GM18505 (cell line): ENCODE results near the gene AUTS2.

ENCODE experiments used
- ATAC-seq: cut with Tn5 transposase; IDR thresholded peaks from one replicate; pipeline ENCODE4 v1.9.1; 2021; ENCODE audit not compliant: unreplicated experiment
- POLR2A ChIP-seq: IDR thresholded peaks from 4 replicates; pipeline ENCODE4 v1.6.1; 2011; ENCODE audit warnings: borderline replicate concordance; ENCODE audit not compliant: insufficient read depth, insufficient read length; ENCODE audit errors: extremely low read depth

AUTS2 gene

GRCh38 chr7:70608229-70608628, 1010.0 kb downstream of the AUTS2 start:
- no peak for TF ChIP-seq POLR2A
- no peak for ATAC-seq

DNA sequence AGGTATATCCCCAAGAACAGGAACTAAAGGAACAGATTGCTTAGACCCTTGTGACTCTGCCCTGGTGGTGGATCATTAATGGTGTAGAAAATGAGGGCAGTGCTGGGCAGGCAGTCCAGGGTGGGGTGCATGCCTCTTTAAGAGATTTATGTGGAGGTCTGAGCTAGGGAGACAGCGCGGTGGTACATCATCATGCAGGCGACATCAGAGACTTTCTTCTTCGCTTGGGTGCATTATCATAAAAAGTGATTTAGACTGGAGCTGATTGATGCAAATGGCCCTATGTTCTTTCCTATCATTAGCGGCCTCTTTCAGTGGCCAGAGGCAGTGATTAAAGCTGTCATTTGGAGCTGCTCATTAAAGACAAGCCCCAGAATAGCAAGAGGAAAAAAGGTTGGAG, 1014.5 kb downstream of the AUTS2 start:
- no peak for TF ChIP-seq POLR2A
- ATAC-seq: no peak

DNA sequence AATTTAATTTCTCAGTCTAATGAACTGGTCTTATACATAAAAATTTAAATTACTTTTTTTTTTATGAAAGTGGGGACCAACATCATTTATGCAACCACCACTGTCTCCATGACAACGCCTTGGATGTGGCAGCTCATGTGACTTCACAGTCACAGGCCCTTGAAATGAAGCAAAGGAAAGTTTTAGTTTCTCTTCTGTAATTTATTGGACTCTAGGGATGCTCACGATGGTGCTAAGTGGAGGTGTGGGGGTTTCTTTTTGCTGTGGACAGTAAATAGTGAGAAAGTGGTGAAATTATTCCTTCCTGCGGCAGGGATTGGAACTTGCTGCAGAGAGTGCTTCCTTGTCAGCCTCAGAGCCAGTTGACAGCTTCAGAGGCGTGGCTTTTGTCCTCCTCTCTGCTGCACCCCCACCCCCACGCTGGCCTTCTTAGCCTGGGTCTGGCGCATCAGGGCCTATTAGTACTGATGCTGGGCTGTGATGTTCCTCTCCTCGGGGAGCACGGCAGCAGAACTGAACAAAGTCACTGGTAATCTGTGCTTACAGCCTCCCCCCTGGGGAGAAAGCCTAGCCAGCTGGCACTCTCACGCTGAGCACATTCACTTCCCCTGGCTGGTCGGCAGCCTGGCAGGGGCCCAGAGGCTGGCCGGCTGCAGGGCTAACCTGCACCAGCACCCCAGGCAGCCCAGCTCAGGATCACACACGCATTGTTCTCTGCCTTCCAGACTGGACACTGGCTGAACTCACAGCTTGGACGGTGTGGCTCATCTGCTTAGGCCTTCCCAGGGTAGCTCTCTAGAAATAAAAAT, 1016.2 kb downstream of the AUTS2 start:
- ATAC-seq: no peak
- TF ChIP-seq POLR2A: no peak

GRCh38 chr7:70615066-70615606, 1016.9 kb downstream of the AUTS2 start:
- ATAC-seq: no peak
- TF ChIP-seq POLR2A: no peak

- ATAC-seq: no peak
- TF ChIP-seq POLR2A: no peak
Measured at GRCh38 chr7:70616211-70616610, 1017.9 kb downstream of the AUTS2 start.

GRCh38 chr7:70616821-70617220, 1018.5 kb downstream of the AUTS2 start:
- TF ChIP-seq POLR2A: no peak
- ATAC-seq: no peak

- TF ChIP-seq POLR2A: no peak
- no peak for ATAC-seq
Measured at GRCh38 chr7:70618020-70618551, 1019.8 kb downstream of the AUTS2 start.

DNA sequence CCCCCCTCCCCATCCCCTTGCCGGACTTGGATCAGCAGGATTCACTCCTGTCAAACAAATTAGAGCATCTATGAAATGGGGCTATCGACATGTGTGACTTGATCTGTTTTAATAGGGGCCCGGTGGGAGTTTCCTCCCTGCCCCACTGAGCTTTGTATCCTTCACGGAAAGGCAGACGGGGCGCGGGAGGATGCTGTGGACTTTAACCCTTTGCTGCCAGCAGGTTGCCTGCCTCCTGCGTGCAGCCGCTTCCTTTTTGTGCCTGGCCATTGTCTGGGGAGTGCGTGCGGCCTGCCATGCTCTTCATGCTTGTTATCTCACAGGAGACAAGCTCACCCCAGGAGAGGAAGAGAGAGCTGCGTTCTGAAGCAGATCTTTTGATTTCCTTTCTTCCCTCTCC, 1020.9 kb downstream of the AUTS2 start:
- ATAC-seq: no peak
- TF ChIP-seq POLR2A: no peak

DNA sequence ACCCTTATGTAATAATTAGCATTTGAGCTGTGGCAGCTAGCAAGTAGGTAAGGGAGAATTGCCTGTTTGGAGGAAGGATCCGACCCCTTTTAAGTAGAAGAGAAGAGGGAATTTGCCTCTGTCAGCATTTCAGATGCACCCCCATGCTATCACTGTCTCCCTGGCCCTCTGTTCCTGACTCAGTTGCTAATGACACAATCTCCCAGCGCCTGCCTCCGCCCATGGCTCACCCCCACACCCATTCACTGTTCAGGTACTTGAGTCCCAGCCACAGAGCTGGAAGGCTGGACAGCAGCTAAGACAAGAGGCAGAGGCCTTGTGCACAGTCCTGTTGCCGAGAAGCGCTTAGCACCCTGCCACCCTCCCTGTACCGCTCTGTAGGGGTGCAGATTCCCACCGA, 1021.4 kb downstream of the AUTS2 start:
- no peak for ATAC-seq
- TF ChIP-seq POLR2A: no peak

DNA sequence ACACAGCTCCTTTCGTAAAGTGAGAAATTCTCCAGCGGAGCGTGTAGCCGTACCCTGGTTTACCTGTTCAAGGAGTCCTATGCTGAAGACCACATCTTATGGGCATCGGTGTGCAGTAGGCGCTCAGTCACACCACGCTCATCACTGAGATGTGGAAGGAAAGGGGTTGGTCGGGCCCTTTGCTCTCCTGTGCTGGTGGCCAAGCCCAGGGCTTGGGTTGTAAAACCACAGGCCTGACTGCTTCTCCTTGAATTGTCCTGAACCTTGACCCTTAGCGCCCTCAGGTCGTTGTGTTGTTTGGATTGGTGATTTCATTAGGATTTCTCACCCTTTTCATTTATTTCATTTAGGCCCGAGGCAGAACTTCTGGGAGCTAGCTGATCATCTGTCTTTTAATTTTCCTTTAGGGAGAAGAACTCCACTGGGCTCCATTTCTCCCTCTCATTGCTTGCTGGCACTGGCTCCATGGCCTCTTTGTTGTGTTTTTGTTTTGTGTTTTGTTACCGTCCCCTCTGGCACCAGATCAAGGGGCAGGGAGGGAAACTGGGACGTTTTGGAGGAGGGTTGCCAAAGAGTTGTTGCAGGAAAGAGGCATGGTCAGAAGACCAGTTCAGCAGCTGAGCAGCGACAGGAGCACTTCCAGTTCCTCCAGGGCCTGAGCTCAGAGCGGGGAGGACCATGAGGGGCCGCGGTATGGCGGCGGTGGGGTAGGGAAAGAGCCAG, 1022.2 kb downstream of the AUTS2 start:
- TF ChIP-seq POLR2A: no peak
- ATAC-seq: no peak

GRCh38 chr7:70621954-70622600, 1023.8 kb downstream of the AUTS2 start:
- TF ChIP-seq POLR2A: no peak
- no peak for ATAC-seq

GRCh38 chr7:70622936-70623335, 1024.7 kb downstream of the AUTS2 start:
- TF ChIP-seq POLR2A: no peak
- no peak for ATAC-seq

DNA sequence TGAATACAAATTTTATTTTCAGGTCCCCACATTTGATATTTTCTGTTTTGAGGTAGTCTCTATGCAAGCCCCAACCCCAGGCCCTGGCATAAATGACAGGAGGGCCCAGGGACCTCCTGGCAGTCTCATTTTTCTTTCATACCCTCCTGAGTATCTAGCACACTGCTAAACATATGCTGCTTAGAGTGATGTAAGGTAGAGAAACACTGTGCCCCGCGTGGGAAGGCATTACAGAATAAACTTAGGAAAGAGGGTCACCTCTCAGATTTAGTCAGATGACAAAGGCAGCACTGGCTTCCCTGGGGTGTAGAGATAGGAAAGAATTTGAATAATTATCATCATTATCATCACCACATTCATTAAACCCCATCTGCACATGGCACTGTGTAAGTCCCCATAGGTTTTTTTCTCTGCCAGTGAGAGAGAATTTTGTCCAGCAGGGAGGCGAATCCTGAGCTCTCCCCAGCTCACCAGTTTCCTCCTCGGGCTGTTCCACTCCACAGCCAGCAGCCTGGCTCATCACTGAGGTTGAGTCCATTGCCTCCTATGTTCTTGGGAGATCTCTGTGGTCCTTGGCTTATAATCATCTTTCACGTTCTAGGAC, 1026.3 kb downstream of the AUTS2 start:
- ATAC-seq: no peak
- no peak for TF ChIP-seq POLR2A
